Kidney capillary endothelial cell (primary cell): Measurements from ENCODE around the gene RPA1.
"Not testable (repeated sequence)": the region's sequence is repeated elsewhere in the genome, so short reads cannot be mapped to it uniquely, and the experiment has no call there.

Experiments used
- DNase-seq: peaks from one replicate; pipeline ENCODE4 v3.0.0-alpha.2; 2018; ENCODE audit warnings: low spot score

RPA1 gene

GRCh38 chr17:1820528-1821252 is 9.1 kb upstream of the RPA1 start:
- no peak for DNase-seq

GRCh38 chr17:1829216-1829591 is 601 bp upstream of the RPA1 start:
- peak; percentile 13 for DNase-seq

- DNase-seq: no peak
These were observed 483 bp downstream of the RPA1 start for GRCh38 chr17:1830288-1830687.

GRCh38 chr17:1834380-1835149 is 4.8 kb downstream of the RPA1 start:
- no peak for DNase-seq

- DNase-seq: no peak
These were observed 9.7 kb downstream of the RPA1 start for GRCh38 chr17:1839516-1839915.

GRCh38 chr17:1843947-1844346 is 14.1 kb downstream of the RPA1 start:
- no peak for DNase-seq

- DNase-seq: no peak
These were observed 17.4 kb downstream of the RPA1 start for GRCh38 chr17:1847191-1847590.

- no peak for DNase-seq
These were observed 22.5 kb downstream of the RPA1 start for GRCh38 chr17:1852327-1852726.

- DNase-seq: no peak
These were observed 23.9 kb downstream of the RPA1 start for GRCh38 chr17:1853698-1854097.

GRCh38 chr17:1856462-1856861 is 26.7 kb downstream of the RPA1 start:
- not testable (repeated sequence) for DNase-seq

- DNase-seq: no peak
These were observed 31.2 kb downstream of the RPA1 start for GRCh38 chr17:1860978-1861377.

GRCh38 chr17:1861391-1862010 is 31.7 kb downstream of the RPA1 start:
- no peak for DNase-seq

- DNase-seq: peak; percentile 25
These were observed 35.6 kb downstream of the RPA1 start for GRCh38 chr17:1865252-1866037.

- DNase-seq: no peak
These were observed 37.5 kb downstream of the RPA1 start for GRCh38 chr17:1867307-1867706.

- no peak for DNase-seq
These were observed 38.3 kb downstream of the RPA1 start for GRCh38 chr17:1868090-1868489.

- DNase-seq: no peak
These were observed 40.8 kb downstream of the RPA1 start for GRCh38 chr17:1870592-1870991.

- DNase-seq: no peak
These were observed 42.0 kb downstream of the RPA1 start for GRCh38 chr17:1871756-1872155.

- DNase-seq: no peak
These were observed 42.4 kb downstream of the RPA1 start for GRCh38 chr17:1872254-1872653.

- DNase-seq: no peak
These were observed 43.2 kb downstream of the RPA1 start for GRCh38 chr17:1872976-1873375.

GRCh38 chr17:1873418-1873817 is 43.6 kb downstream of the RPA1 start:
- DNase-seq: no peak

- DNase-seq: no peak
These were observed 45.8 kb downstream of the RPA1 start for GRCh38 chr17:1875597-1875996.

GRCh38 chr17:1878419-1879121 is 48.8 kb downstream of the RPA1 start:
- DNase-seq: no peak
